H9 (cell line): ENCODE data around the gene PLCH1. TPM values are rescaled to one million over a fixed set of nuclear protein-coding genes. Genes with fewer than 3 reads are reported as not detected.

Experiments used
- DNase-seq: peaks from one replicate; pipeline ENCODE4 v3.0.0-alpha.2; 2017
- H2AFZ ChIP-seq: one replicate; pipeline ENCODE4 v1.6.1; 2013; ENCODE audit warnings: mild to moderate bottlenecking, low read length, control low read depth, moderate library complexity
- H2AK5ac ChIP-seq: 2 replicates; pipeline ENCODE4 v1.6.1; 2013; ENCODE audit warnings: low read length, control low read depth, mixed read lengths; ENCODE audit not compliant: insufficient read length
- H2BK120ac ChIP-seq: one replicate; pipeline ENCODE4 v1.6.1; 2013; ENCODE audit warnings: low read depth, mild to moderate bottlenecking, low read length, control low read depth, inconsistent platforms; ENCODE audit not compliant: poor library complexity, severe bottlenecking
- H2BK12ac ChIP-seq: 2 replicates; pipeline ENCODE4 v1.6.1; 2013; ENCODE audit warnings: low read length, control low read depth, mixed read lengths, low read depth; ENCODE audit not compliant: insufficient read length
- H2BK15ac ChIP-seq: 2 replicates; pipeline ENCODE4 v1.6.1; 2013; ENCODE audit warnings: low read depth, low read length, control low read depth
- H2BK20ac ChIP-seq: one replicate; pipeline ENCODE4 v1.6.1; 2013; ENCODE audit warnings: low read depth, mild to moderate bottlenecking, low read length, control low read depth, inconsistent platforms; ENCODE audit not compliant: poor library complexity, severe bottlenecking
- H2BK5ac ChIP-seq: 2 replicates; pipeline ENCODE4 v1.6.1; 2013; ENCODE audit warnings: low read length, control low read depth, mixed read lengths; ENCODE audit not compliant: insufficient read length
- H3K14ac ChIP-seq: 2 replicates; pipeline ENCODE4 v1.6.1; 2013; ENCODE audit warnings: low read length, control low read depth; ENCODE audit not compliant: insufficient read depth
- H3K18ac ChIP-seq: 2 replicates; pipeline ENCODE4 v1.6.1; 2013; ENCODE audit warnings: low read depth, mild to moderate bottlenecking, mixed read lengths, low read length, control low read depth; ENCODE audit not compliant: insufficient read length
- H3K23ac ChIP-seq: 2 replicates; pipeline ENCODE4 v1.6.1; 2013; ENCODE audit warnings: low read length, control low read depth, mixed read lengths, low read depth; ENCODE audit not compliant: insufficient read length
- H3K23me2 ChIP-seq: 2 replicates; pipeline ENCODE4 v1.6.1; 2013; ENCODE audit warnings: low read depth, mild to moderate bottlenecking, mixed read lengths, low read length, control low read depth; ENCODE audit not compliant: insufficient read length, poor library complexity, severe bottlenecking
- H3K27ac ChIP-seq: 2 replicates; pipeline ENCODE4 v1.5.1; 2013; ENCODE audit warnings: low read length, control low read depth, mixed read lengths, low read depth; ENCODE audit not compliant: insufficient read length
- H3K27me3 ChIP-seq: 2 replicates; pipeline ENCODE4 v1.6.1; 2013; ENCODE audit warnings: low read length, control low read depth, inconsistent platforms; ENCODE audit not compliant: insufficient read depth
- H3K4ac ChIP-seq: 2 replicates; pipeline ENCODE4 v1.6.1; 2013; ENCODE audit warnings: low read depth, mild to moderate bottlenecking, control low read depth, inconsistent platforms, low read length, moderate library complexity
- H3K4me1 ChIP-seq: 2 replicates; pipeline ENCODE4 v1.6.1; 2013; ENCODE audit warnings: low read length, control low read depth, inconsistent platforms; ENCODE audit not compliant: insufficient read depth
- H3K4me2 ChIP-seq: 2 replicates; pipeline ENCODE4 v1.6.1; 2013; ENCODE audit warnings: low read length, control low read depth, mixed read lengths; ENCODE audit not compliant: insufficient read length, insufficient read depth
- H3K56ac ChIP-seq: 2 replicates; pipeline ENCODE4 v1.6.1; 2013; ENCODE audit warnings: low read depth, mild to moderate bottlenecking, mixed read lengths, low read length, control low read depth; ENCODE audit not compliant: insufficient read length
- H3K79me1 ChIP-seq: 2 replicates; pipeline ENCODE4 v1.6.1; 2013; ENCODE audit warnings: low read depth, mild to moderate bottlenecking, moderate library complexity, low read length, control low read depth, inconsistent platforms; ENCODE audit not compliant: insufficient read depth, poor library complexity, severe bottlenecking
- H3K79me2 ChIP-seq: 2 replicates; pipeline ENCODE4 v1.6.1; 2013; ENCODE audit warnings: low read length, control low read depth, inconsistent platforms; ENCODE audit not compliant: insufficient read depth
- H3K9ac ChIP-seq: 2 replicates; pipeline ENCODE4 v1.6.1; 2013; ENCODE audit warnings: low read length, control low read depth, mixed read lengths; ENCODE audit not compliant: insufficient read length; ENCODE audit errors: extremely low read depth
- H3K9me3 ChIP-seq: one replicate; pipeline ENCODE4 v1.6.1; 2013; ENCODE audit warnings: low read depth, low read length, inconsistent platforms; ENCODE audit not compliant: control insufficient read depth
- H3T11ph ChIP-seq: one replicate; pipeline ENCODE4 v1.6.1; 2013; ENCODE audit warnings: mild to moderate bottlenecking, low read length, control low read depth, inconsistent platforms
- H4K20me1 ChIP-seq: one replicate; pipeline ENCODE4 v1.6.1; 2013; ENCODE audit not compliant: control insufficient read depth, insufficient read length, insufficient read depth
- H4K5ac ChIP-seq: 2 replicates; pipeline ENCODE4 v1.6.1; 2013; ENCODE audit warnings: low read depth, mild to moderate bottlenecking, mixed read lengths, low read length, control low read depth; ENCODE audit not compliant: insufficient read length
- H4K8ac ChIP-seq: replicated peaks from 2 replicates; pipeline ENCODE4 v1.6.1; 2013; ENCODE audit warnings: low read length, control low read depth, mixed read lengths, low read depth; ENCODE audit not compliant: insufficient read length
- H4K91ac ChIP-seq: 2 replicates; pipeline ENCODE4 v1.6.1; 2013; ENCODE audit warnings: low read depth, mild to moderate bottlenecking, moderate library complexity, mixed read lengths, low read length, control low read depth; ENCODE audit not compliant: insufficient read length
- H3K27ac Mint-ChIP-seq, 3 experiments: 2 replicates in 2 of 3; 3 replicates in 1 of 3; pipeline ENCODE4 v1.8.0; 2020 to 2021; ENCODE audit warnings: mixed read lengths in 3 of 3, mild to moderate bottlenecking in 1 of 3, moderate library complexity in 1 of 3
- H3K27me3 Mint-ChIP-seq: 2 replicates; pipeline ENCODE4 v1.8.0; 2021; ENCODE audit warnings: low read depth, mild to moderate bottlenecking, moderate library complexity, mixed read lengths
- H3K36me3 Mint-ChIP-seq, 3 experiments: 2 replicates in 2 of 3; 3 replicates in 1 of 3; pipeline ENCODE4 v1.8.0; 2020 to 2021; ENCODE audit warnings: low read depth in 3 of 3, mixed read lengths in 3 of 3; ENCODE audit not compliant: insufficient read depth in 1 of 3
- H3K4me1 Mint-ChIP-seq, 2 experiments: 2 replicates each; pipeline ENCODE4 v1.8.0; 2020; ENCODE audit warnings: mixed read lengths in 2 of 2
- H3K4me3 Mint-ChIP-seq, 2 experiments: 2 replicates in 1 of 2; 3 replicates in 1 of 2; pipeline ENCODE4 v1.8.0; 2020 to 2021; ENCODE audit warnings: mild to moderate bottlenecking in 2 of 2, mixed read lengths in 2 of 2, moderate library complexity in 1 of 2
- H3K9me3 Mint-ChIP-seq, 2 experiments: 2 replicates in 1 of 2; 3 replicates in 1 of 2; pipeline ENCODE4 v1.8.0; 2020; ENCODE audit warnings: mild to moderate bottlenecking in 2 of 2, mixed read lengths in 2 of 2, moderate library complexity in 1 of 2
- WGBS: extraction: QIAGEN DNeasy Blood & Tissue Kit; methylation state at CpG from one replicate; pipeline ENCODE4 v1.1.7; 2013; ENCODE audit warnings: missing lambda C conversion rate, low lambda C conversion rate, mixed read lengths; ENCODE audit not compliant: insufficient read length; ENCODE audit errors: extremely low coverage; 5-methylcytosine and 5-hydroxymethylcytosine counted together
- total RNA-seq: library from RNA; stranded (reverse); gene quantifications from 2 replicates; pipeline ENCODE4 v1.2.1, GENCODE V29; 2021
- TF ChIP-seq, protein P1 (sequence below): fragments of 200-600 bp; sonication (generic); conservative IDR thresholded peaks from 3 replicates; pipeline ENCODE4 v1.8.0; 2021; ENCODE audit warnings: antibody characterized with exemption, mild to moderate bottlenecking

PLCH1 gene
- total RNA-seq, 1 experiment from 2014 or later, result 19.0 TPM

DNA sequence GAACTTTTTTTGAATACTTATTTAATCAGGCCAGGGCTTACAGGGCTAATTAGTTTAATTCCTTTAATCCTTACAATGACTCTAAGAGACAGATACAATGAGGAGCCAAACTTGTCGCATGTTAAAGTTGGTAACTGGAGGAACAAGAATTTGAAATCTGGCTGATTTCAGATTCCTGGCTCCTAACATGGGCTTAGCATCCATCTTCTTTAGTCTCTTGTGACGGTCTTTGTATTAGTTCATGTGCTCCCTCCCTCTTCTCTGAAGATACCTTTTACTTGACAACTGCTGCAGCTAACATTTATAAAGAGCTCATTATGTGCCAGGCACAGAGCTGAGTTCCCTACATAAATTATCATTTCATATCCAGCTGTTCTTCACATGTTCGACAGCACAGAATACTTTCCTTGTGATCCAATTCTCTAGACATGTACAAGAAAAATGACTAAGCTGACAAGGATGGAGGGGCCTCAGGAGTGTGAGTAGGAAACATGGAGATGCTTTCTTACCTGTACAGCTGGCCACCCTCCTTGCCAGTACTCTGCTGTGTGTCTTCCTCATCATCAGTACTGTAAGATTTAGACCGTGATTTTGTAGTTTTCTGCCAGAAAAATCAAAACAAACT lies 244.6 kb downstream of the PLCH1 start:
- H3K4me2 ChIP-seq, result no peak overlapping the region
- H4K5ac ChIP-seq, result no peak overlapping the region
- H3K27ac Mint-ChIP-seq, result no peak overlapping the region; a peak in 1 of 7 replicates
- no peak overlapping the region for H3K27ac ChIP-seq
- H3T11ph ChIP-seq, result no peak overlapping the region
- H4K91ac ChIP-seq, result no peak overlapping the region
- no peak overlapping the region for H2AFZ ChIP-seq
- no peak overlapping the region for H2AK5ac ChIP-seq
- no peak overlapping the region for H3K14ac ChIP-seq
- H3K9ac ChIP-seq, result no peak overlapping the region
- H3K4me1 Mint-ChIP-seq, result peaks cover 5 to 18% of the 10 kb centered on the region in 2 experiments
- no peak overlapping the region for H2BK15ac ChIP-seq
- TF ChIP-seq, protein P1, sequence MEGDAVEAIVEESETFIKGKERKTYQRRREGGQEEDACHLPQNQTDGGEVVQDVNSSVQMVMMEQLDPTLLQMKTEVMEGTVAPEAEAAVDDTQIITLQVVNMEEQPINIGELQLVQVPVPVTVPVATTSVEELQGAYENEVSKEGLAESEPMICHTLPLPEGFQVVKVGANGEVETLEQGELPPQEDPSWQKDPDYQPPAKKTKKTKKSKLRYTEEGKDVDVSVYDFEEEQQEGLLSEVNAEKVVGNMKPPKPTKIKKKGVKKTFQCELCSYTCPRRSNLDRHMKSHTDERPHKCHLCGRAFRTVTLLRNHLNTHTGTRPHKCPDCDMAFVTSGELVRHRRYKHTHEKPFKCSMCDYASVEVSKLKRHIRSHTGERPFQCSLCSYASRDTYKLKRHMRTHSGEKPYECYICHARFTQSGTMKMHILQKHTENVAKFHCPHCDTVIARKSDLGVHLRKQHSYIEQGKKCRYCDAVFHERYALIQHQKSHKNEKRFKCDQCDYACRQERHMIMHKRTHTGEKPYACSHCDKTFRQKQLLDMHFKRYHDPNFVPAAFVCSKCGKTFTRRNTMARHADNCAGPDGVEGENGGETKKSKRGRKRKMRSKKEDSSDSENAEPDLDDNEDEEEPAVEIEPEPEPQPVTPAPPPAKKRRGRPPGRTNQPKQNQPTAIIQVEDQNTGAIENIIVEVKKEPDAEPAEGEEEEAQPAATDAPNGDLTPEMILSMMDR, result no peak
- H3K27me3 Mint-ChIP-seq, result no peaks in the 10 kb centered on the region
- H3K4me3 Mint-ChIP-seq, result no peak overlapping the region
- H3K18ac ChIP-seq, result no peak overlapping the region
- H3K79me1 ChIP-seq, result no peaks in the 10 kb centered on the region
- no peaks in the 10 kb centered on the region for H3K9me3 ChIP-seq
- DNase-seq, result no peak
- no peaks in the 10 kb centered on the region for H3K23me2 ChIP-seq
- H2BK5ac ChIP-seq, result no peak overlapping the region
- H3K4ac ChIP-seq, result no peak overlapping the region
- H3K36me3 Mint-ChIP-seq, result peaks cover 17 to 29% (median 24%) of the 10 kb centered on the region in 3 experiments
- WGBS, result no CpG with 5 or more reads among the region's 4 CpGs
- H3K27me3 ChIP-seq, result no peaks in the 10 kb centered on the region
- no peaks in the 10 kb centered on the region; the same call in 1 of the 2 replicates for H3K4me1 ChIP-seq
- H3K56ac ChIP-seq, result no peak overlapping the region
- H2BK12ac ChIP-seq, result no peak overlapping the region
- no peak overlapping the region for H4K8ac ChIP-seq
- H3K23ac ChIP-seq, result no peak overlapping the region
- no peak overlapping the region for H2BK20ac ChIP-seq
- H2BK120ac ChIP-seq, result no peak overlapping the region
- peaks cover 0 to 3% of the 10 kb centered on the region in 2 experiments; a peak in 1 of 5 replicates for H3K9me3 Mint-ChIP-seq
- H3K79me2 ChIP-seq, result peaks cover 2% of the 10 kb centered on the region; the same call in 1 of the 2 replicates
- no peaks in the 10 kb centered on the region for H4K20me1 ChIP-seq
